ENCODE results near the gene CEP72. TPM values are rescaled to one million over a fixed set of nuclear protein-coding genes. Genes with fewer than 3 reads are reported as not detected.

The CEP72 gene
- total RNA-seq, 1 donor from 2014 or later: 3.2 TPM

DNA sequence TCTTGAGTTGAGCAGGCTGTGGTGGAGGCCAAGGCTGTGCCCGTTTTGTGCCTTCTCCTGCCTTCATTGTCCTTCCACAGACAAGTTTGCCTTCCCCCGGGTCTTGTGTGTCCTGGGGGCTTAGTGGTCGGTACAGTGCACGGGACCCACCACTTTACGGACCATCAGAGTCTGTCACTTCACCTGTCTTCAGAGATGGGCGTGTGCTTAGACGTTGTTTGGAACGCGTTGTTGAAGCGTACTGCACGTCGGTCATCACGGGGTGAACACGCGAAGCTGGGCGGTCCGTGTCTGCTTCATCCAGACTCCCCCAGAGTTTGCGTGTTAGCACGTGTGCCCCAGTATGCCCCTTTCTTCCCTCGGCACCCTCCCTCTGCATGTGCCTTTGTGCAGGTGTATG, 24.8 kb downstream of the CEP72 start:
- DNase-seq (ENCODE audit: low read depth, low spot score): no peak

GRCh38 chr5:637581-638450, 25.7 kb downstream of the CEP72 start:
- DNase-seq (ENCODE audit: low read depth, low spot score): no peak

GRCh38 chr5:638501-639252, 26.5 kb downstream of the CEP72 start:
- no peak for DNase-seq (ENCODE audit: low read depth, low spot score)

GRCh38 chr5:639253-639530, 27.1 kb downstream of the CEP72 start:
- DNase-seq (ENCODE audit: low read depth, low spot score): no peak

DNA sequence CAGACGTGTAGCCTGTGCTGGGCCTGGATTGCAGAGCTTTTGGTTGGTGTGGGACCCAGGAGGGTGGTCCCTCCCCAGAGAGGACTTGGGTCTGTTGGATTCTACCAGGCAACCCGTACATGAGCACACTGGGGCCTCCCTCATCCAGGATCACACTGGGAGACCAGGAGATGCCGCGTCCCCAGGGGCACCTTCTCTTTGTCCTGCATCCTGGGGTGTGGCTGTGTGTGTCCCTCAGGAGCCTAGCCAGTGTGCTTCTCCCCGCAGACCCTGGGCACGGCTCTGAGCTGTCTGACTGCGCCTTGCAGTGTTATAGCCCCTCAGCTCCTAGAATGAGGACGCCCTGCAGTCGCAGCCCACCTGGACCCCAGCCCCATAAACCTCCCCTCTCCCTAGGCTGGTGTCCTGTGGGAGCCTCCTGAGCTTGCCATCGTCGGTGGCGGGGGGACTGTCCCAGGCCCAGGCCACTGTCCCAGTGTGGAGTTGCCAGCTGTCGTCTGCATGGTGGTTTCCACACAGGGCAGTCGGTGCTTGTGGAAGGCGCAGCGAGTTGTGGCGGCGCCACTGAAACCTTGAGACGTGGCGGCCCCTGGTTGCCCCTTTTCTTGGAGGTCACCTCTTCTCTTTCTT, 27.6 kb downstream of the CEP72 start:
- no peak for DNase-seq (ENCODE audit: low read depth, low spot score)

DNA sequence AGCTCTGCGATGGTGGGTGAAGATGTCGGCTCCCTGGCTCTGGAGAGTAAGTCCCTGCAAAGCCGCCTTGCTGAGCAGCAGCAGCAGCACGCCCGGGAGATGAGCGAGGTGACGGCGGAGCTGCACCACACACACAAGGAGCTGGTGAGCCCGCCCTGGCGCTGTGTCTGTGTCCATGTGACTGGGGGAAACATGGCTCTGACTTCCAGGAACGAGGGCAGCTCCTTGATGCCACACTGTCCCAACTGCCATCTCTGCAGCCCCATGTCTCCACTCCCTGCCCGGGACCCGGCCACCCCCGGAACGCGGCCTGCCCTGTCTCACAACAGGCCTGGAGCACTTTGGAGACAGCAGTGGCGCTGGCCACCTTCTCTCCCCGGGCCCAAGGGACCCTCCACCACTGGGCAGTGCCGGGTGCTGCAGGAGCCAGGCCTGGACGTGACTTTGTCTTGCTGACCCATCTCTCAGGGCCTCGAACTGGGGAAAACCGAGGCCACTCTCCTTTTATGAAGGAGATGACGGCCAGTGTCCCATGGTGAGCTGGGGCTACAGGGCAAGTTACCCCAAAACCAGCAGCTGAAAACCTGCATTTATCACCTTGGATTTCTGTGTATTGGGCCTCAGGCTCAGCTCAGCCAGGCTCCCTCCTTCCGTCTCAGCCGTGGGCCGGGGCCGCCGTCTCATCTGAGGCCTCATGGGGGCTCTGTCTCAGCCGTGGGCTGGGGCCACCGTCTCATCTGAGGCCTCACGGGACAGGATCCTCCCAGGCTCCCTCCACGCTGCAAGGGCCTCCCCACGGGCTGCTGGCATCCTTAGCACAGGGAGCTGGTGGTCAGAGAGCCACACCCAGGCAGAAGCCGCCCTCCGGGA, 28.6 kb downstream of the CEP72 start:
- no peak for DNase-seq (ENCODE audit: low read depth, low spot score)

DNA sequence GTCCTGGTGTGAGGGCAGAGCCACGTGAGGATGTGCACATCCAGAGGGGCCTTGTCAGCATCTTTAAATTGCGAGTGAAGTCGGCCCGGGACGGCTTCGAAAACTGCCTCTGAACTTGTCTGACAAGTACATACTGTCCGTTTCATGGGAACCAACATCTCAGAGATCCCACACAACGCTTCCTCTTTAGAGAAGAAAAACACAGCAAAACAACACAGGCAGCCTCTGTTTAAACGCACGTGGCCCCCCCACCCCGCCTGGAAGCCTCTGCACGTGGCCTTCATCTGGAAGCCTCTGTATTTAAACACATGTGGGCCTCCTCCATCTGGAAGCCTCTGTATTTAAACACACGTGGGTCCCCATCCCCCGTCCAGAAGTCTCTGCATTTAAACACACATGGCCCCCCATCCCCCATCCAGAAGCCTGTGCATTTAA, 29.2 kb downstream of the CEP72 start:
- DNase-seq (ENCODE audit: low read depth, low spot score): no peak

- no peak for DNase-seq (ENCODE audit: low read depth, low spot score)
Observed at GRCh38 chr5:642481-642880, 30.3 kb downstream of the CEP72 start.

DNA sequence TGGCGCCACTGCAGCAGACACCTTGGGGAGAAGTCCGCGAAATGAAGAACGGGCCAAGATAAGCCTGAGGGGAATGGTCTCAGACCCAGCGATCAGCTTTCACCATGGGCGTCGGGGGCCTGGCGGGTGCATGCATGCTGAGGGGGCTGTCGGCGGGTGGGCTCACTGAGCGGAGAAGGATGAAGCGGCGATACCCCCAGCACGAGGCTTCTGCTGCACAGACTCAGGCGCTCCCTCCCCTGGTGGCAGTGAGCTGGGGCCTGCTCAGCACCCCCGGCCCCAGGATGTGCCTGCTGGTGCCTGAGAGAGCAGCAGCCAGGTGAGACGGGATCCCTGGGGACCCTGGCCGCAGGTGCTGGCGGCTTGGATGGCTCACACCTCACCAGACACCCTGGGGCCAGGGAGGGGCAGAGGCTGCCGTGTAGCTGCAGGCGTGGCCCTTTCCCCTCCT, 31.2 kb downstream of the CEP72 start:
- no peak for DNase-seq (ENCODE audit: low read depth, low spot score)

DNA sequence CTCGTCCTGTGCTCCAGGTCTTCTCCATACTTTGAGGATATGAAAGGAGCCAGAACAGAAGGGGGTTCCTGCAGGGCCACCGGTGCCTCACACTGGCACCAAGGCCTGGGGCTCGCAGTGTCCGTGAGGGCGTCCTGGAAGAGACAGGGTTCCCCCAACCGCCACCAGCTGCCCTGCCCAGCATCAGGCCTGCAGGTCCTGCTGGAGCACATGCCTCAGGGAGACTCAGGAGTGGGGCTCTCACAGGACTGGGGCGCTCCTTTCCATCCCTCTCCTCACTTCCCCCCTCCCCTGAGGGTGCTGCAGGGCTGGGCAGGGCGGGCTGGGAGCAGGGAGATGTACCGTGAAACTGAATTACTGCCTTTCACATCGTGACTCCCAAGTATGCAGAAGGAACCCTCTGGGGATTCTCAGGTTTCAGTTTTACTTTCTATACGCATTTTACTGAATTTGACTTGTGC, 31.7 kb downstream of the CEP72 start:
- no peak for DNase-seq (ENCODE audit: low read depth, low spot score)

- no peak for DNase-seq (ENCODE audit: low read depth, low spot score)
Observed at GRCh38 chr5:644509-644908, 32.4 kb downstream of the CEP72 start.

- no peak for DNase-seq (ENCODE audit: low read depth, low spot score)
Observed at GRCh38 chr5:644971-645370, 32.8 kb downstream of the CEP72 start.

DNA sequence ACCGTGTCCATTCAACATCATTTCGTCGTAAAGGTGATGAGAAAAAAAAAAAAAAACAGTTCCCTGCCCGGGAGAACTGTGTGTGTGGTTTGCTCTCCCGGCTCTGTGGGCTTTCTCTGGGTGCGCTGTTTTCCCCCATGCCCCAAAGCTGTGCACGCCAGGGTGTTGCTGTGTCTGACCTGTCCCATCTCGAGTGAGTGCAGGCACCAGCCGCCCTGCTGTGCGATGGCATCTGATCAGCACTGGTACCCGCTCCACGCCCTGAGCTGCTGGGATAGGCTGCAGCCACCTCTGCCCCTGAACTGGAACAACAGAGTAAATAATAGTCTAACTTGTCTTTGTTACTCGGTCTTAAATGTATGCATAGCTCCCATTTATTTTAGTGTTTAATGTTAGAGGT, 33.3 kb downstream of the CEP72 start:
- no peak for DNase-seq (ENCODE audit: low read depth, low spot score)

GRCh38 chr5:646396-647201, 34.5 kb downstream of the CEP72 start:
- DNase-seq (ENCODE audit: low read depth, low spot score): no peak

DNA sequence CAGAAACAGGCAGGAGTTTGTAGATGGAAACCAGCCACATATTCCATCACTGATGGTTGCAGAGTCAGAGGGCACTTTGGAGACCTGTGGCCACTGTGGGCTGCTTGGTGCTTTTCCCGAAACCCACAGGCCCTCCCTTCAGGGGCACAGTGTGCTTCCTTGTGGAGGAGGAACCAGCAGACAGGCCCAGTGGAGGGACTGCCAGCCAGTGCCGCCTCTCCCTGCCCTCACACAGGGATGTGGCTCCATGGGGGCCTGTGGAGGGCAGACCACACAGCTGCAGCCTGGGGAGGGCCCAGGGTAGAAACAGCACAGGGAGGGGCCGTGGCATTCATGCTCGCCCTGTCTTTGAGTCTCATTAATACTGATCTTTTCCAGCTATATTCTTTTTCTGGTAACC, 35.2 kb downstream of the CEP72 start:
- DNase-seq (ENCODE audit: low read depth, low spot score): no peak

GRCh38 chr5:647727-648126, 35.6 kb downstream of the CEP72 start:
- DNase-seq (ENCODE audit: low read depth, low spot score): no peak

DNA sequence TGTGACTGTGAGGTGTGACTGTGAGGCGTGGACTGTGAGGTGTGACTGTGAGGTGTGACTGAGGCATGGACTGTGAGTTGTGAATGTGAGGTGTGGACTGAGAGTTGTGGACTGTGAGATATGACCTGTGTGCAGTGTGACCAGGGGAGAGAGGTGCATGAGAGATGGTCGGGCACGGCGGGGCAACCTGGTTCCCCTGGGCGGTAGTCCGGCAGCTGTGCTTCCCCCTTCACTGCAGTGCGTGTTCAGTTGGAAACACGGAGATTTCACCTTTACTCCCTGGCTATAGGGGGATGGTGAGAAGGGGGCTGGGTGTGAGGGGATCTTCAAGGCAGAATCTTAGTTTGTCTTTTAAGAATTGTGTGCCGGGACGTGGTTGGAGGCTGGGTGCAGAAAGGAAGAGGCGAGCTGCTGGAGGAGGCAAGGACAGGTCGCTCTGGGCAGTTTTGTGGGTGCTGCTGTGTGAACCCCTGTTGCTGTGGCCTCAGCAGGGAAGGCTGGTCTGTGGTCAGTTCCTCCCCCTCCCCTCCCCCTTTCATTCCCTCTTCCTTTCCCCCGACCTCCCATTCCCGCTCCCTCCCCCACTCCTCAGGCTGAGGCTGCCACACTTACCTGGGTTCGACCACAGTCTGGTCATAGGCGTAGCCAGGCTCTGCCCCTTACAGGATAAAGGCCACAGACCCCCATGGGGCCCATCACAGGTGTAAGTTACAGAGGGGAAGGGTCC, 39.3 kb downstream of the CEP72 start:
- no peak for DNase-seq (ENCODE audit: low read depth, low spot score)

DNA sequence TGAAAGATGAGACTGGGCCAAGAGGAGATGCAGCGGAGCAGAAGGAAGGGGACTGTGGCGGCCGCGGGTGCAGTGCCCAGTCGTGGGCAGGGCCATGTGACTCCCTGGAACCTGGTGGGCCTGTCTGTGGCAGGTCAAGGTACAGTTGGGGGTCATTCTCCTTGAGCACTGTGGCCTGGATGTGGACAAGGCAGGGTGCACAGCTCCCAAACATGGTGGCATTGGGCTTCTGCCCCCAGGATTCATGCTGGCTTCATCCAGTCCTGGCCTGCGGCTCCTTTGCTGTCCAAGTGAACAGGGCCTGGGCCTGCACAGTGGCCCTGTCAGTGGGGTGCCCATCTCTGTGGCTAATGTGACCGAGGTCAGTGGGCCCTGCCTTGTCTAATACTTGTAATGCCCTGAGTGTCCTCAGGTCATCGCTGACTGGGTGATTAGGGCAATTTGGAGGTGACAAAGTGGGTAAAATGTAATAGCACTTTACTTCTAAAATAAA, 39.9 kb downstream of the CEP72 start:
- DNase-seq (ENCODE audit: low read depth, low spot score): no peak

- DNase-seq (ENCODE audit: low read depth, low spot score): no peak
Observed at GRCh38 chr5:652773-653350, 40.7 kb downstream of the CEP72 start.
